WI38 (cell line): Measurements from ENCODE around the gene SSU72.

ENCODE experiments used
- H3K4me3 ChIP-seq: 2 replicates; pipeline ENCODE4 v1.5.1; 2011; ENCODE audit warnings: low read depth, mild to moderate bottlenecking, control low read depth, low read length
- CTCF ChIP-seq: IDR thresholded peaks from 2 replicates; pipeline ENCODE4 v1.5.1; 2012; ENCODE audit warnings: low read depth, mild to moderate bottlenecking, control low read depth, low read length

SSU72 gene

DNA sequence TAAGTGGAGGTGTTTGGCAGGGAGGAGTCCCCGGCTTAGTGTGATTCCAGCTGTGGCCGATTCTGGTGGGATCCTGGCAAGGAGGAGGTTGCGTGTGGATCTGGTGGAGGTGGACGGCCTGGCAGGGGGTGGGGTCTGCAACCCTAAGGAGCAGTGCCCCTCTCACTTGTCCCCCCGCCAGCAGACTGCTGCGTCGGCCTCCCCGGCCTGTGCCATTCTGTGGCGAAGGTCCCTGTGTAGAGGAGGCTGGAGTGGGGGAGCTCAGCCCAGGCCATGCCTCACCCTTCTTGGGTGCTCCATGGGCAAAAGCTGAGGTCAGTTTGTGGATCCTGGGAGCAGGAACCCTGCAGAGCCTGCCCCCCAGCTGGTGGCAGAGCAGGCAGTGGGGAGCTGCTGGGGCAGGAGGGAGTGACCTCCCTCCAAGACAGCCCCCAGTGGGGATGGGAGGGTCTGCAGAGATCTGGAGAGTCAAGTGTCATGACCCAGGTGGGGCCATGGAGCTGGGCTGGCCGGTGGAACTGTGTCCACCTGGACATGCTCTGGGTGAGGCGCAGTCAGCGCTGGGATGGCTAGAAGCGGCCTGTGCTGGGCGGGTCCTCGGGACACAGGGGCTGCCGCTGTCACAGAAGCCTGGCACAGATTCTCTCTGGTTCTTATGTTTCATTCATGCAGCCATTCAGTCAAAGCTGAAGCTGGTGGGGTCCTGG is 45.9 kb upstream of the SSU72 start:
- no peak for TF ChIP-seq CTCF
- H3K4me3 ChIP-seq, result no peak overlapping the region

DNA sequence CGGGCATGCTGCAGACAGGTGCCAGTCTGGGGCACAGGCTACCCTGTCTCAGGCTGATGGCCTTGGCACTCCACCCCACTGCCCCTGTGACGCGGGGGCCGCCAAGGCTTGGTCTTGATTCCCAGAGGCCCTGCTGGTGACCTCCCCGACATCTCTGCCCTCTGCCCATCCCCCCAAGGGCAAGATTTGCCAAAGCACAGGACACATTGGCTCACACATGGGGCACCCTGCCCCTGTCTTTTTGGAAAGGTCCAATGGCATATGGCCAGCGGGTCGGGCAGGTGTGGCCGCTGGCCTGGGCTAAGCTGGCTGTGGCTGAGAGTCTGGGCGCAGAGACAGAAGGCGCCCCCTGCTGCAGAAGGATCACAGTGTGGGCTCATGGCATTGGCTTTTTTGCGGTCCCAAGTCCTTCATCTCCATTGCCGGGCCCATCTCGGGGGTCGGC is 45.3 kb upstream of the SSU72 start:
- no peak for TF ChIP-seq CTCF
- no peak overlapping the region for H3K4me3 ChIP-seq

- TF ChIP-seq CTCF, result no peak
- no peak overlapping the region for H3K4me3 ChIP-seq
Measured at GRCh38 chr1:1618396-1619068, 43.9 kb upstream of the SSU72 start.

DNA sequence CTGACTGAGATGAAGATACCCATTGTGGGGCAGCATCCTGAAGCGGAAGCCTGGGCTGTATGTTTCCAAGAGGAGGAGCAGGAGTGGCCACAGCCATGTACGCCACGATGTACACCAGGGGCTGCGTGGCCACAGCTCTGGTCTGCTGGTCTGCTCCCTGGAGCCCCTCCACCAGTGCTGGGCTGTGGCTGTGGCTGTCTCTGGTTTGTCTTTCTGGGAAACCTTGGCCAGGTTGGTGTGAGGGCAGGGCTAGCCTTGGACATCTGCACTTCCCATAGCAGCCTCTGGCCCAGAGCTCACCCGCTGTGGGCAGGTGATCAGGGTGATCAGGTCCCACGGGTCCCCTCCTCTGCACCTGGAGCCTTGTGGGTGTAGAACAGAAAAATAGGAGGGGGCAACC is 43.3 kb upstream of the SSU72 start:
- TF ChIP-seq CTCF, result no peak
- no peak overlapping the region for H3K4me3 ChIP-seq

DNA sequence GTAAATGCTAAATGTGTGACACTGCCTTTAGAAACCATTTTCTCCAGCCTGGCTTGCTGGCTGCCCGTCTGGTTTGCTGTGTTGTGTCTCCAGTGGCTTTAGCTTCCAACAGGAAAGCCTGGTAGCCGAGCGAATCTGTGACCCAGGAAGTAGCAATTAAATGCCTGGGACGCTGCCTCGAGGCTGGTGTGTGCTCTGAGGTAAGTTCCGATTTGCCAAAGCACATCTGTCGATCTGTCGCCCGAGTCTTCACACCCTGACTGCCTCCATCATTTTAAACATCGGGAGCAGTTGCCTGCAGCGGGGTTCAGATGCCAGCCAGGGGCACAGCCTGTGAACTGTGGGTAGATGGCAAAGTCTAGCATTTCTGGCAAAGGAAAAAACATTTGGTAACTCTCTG is 42.9 kb upstream of the SSU72 start:
- H3K4me3 ChIP-seq, result no peak overlapping the region
- no peak for TF ChIP-seq CTCF

DNA sequence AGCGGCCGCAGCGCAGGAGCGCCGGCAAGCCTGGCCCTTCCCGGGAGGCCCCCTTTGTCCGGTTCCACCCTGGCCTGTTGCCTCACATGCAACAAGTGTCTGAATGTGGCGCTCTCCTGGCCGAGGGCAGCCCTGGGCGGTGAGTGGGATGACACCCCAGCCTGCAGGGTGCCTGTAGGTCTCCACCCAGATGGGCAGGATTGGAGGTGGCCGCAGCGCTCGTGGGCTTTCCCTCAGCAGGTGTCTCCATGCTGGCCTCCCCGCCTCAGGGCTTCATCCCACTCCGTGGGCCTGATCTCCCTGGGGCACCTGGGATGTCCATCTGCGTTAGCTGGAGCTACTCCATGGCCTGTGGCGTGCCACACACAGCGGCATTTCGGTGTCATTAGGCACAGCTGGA is 42.2 kb upstream of the SSU72 start:
- no peak for TF ChIP-seq CTCF
- peak overlapping the region; percentile 83 for H3K4me3 ChIP-seq

DNA sequence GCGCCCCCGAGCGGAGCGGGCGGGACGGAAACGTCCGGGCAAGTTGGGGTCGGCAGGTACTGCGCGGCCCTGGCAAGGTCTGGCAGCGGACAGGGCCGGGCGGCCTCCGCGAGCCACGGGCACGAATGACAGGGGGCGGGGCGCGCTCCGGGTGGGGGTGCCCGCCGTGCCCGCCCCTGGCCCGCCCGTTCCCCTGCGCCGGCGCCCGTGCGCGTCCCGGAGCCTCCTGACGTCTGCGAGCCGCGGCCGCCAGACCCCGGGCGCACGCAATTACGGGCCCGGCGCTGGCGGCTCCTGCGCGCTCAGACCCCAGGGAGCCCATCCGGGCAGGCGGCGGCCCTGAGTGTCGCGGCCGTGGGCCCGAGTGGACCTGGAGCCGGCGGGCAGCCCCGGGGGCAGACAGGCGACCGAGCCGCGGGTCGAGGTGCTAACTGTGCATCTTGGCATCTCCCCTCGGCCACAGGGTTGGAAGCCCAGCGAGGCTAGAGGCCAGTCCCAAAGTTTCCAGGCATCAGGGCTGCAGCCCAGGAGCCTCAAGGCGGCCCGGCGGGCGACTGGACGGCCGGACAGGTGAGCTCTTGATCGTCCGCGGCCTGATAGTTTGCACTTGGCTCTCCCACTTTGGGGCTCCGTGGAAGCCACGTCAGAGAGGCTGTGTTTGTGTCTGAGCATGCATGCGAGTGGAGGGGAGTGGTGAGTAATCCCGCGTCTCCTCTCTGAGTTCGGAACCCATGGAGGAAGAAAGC is 41.6 kb upstream of the SSU72 start:
- peak overlapping the region; percentile 83 for H3K4me3 ChIP-seq
- TF ChIP-seq CTCF, result no peak
